GM12878 (cell line): ENCODE results near the gene PARD6A. TPM values are rescaled to one million over a fixed set of nuclear protein-coding genes. Genes with fewer than 3 reads are reported as not detected.

Experiments used
- BCL11A ChIP-seq: IDR thresholded peaks from 2 replicates; pipeline ENCODE4 v1.6.1; 2011; ENCODE audit warnings: low read depth, low read length
- DPF2 ChIP-seq: fragments of 450-650 bp; IDR thresholded peaks from 2 replicates; pipeline ENCODE4 v1.6.1; 2017; ENCODE audit warnings: mild to moderate bottlenecking
- GATAD2B ChIP-seq: fragments of 450-650 bp; conservative IDR thresholded peaks from 2 replicates; pipeline ENCODE4 v1.6.1; 2017; ENCODE audit warnings: low read depth, mild to moderate bottlenecking, moderate library complexity
- IKZF2 ChIP-seq, 2 experiments: fragments of 450-650 bp; IDR thresholded peaks; 2 replicates each; pipeline ENCODE4 v1.6.1; 2017; ENCODE audit warnings: mild to moderate bottlenecking in 2 of 2, moderate library complexity in 2 of 2
- LARP7 ChIP-seq: fragments of 450-650 bp; IDR thresholded peaks from 2 replicates; pipeline ENCODE4 v1.6.1; 2017; ENCODE audit warnings: mild to moderate bottlenecking
- MTA2 ChIP-seq: fragments of 450-650 bp; IDR thresholded peaks from 2 replicates; pipeline ENCODE4 v1.6.1; 2016; ENCODE audit warnings: low read depth, mild to moderate bottlenecking, moderate library complexity
- MXI1 ChIP-seq: fragments of 150-350 bp; IDR thresholded peaks from 2 replicates; pipeline ENCODE4 v1.6.1; 2011; ENCODE audit warnings: low read depth, mild to moderate bottlenecking, inconsistent platforms, low read length, improper control_type of control experiment
- NFYA ChIP-seq: IDR thresholded peaks from 2 replicates; pipeline ENCODE4 v1.6.1; 2011; ENCODE audit warnings: low read depth, mild to moderate bottlenecking, low read length, improper control_type of control experiment, borderline replicate concordance
- NR2C1 ChIP-seq: fragments of 450-650 bp; IDR thresholded peaks from 2 replicates; pipeline ENCODE4 v1.6.1; 2017; ENCODE audit warnings: antibody characterized with exemption, mild to moderate bottlenecking, moderate library complexity
- NR2F1 ChIP-seq: fragments of 450-650 bp; conservative IDR thresholded peaks from 2 replicates; pipeline ENCODE4 v1.6.1; 2017; ENCODE audit warnings: mild to moderate bottlenecking
- PAX5 ChIP-seq: IDR thresholded peaks from 2 replicates; pipeline ENCODE4 v1.6.1; 2011; ENCODE audit warnings: low read depth, low read length, borderline replicate concordance
- RELA ChIP-seq: fragments of 450-650 bp; IDR thresholded peaks from 2 replicates; pipeline ENCODE4 v1.8.0; 2014; ENCODE audit warnings: borderline replicate concordance; ENCODE audit not compliant: partially characterized antibody
- SREBF1 ChIP-seq: IDR thresholded peaks from 2 replicates; pipeline ENCODE4 v1.6.1; 2012; ENCODE audit warnings: mild to moderate bottlenecking, low read length
- TARDBP ChIP-seq: IDR thresholded peaks from 2 replicates; pipeline ENCODE4 v1.6.1; 2016; ENCODE audit warnings: borderline replicate concordance
- TBL1XR1 ChIP-seq: IDR thresholded peaks from 2 replicates; pipeline ENCODE4 v1.6.1; 2012; ENCODE audit warnings: low read depth, low read length, improper control_type of control experiment
- YBX1 ChIP-seq: fragments of 450-650 bp; IDR thresholded peaks from 2 replicates; pipeline ENCODE4 v1.6.1; 2016; ENCODE audit warnings: antibody characterized with exemption
- YY1 ChIP-seq: IDR thresholded peaks from 2 replicates; pipeline ENCODE4 v1.6.1; 2011; ENCODE audit warnings: low read depth, mild to moderate bottlenecking, low read length
- ZNF207 ChIP-seq: fragments of 450-650 bp; IDR thresholded peaks from 2 replicates; pipeline ENCODE4 v1.6.1; 2014; ENCODE audit warnings: antibody characterized with exemption, mild to moderate bottlenecking, borderline replicate concordance
- polyA plus RNA-seq, 11 experiments: library from polyadenylated mRNA; depleted of rRNA in 4 of 11; unstranded in 6 of 11; stranded (reverse) in 5 of 11; fragments of >200 nt; fragmentation: Nextera tagmentation in 4 of 11; fragmentation: Illumina TruSeq in 1 of 11; extraction: Ambion mirVana in 4 of 11; extraction: Trizol in 1 of 11; gene quantifications; 1 replicate in 1 of 11; 2 replicates in 10 of 11; pipeline versions ENCODE4 v1.2.1 to v1.2.3, GENCODE V29; 2011 to 2016; ENCODE audit warnings: inconsistent platforms in 2 of 11, missing spikeins in 2 of 11, low read depth in 1 of 11
- total RNA-seq, 4 experiments: library from RNA; depleted of rRNA in 3 of 4; stranded (reverse); fragments of >200 nt in 3 of 4; fragmentation: Illumina TruSeq in 1 of 4; extraction: Trizol in 1 of 4; gene quantifications; 2 replicates each; pipeline versions ENCODE4 v1.2.1 to v1.2.3, GENCODE V29; 2013 to 2021
- TF ChIP-seq, protein P1 (sequence below): fragments of 450-650 bp; conservative IDR thresholded peaks from 2 replicates; pipeline ENCODE4 v1.6.1; 2017; ENCODE audit warnings: mild to moderate bottlenecking, moderate library complexity
- TF ChIP-seq, protein P2 (sequence below): IDR thresholded peaks from 2 replicates; pipeline ENCODE4 v1.6.1; 2011; ENCODE audit warnings: borderline replicate concordance, low read depth, mild to moderate bottlenecking, moderate library complexity, low read length; ENCODE audit not compliant: insufficient read depth, poor library complexity, severe bottlenecking
- TF ChIP-seq, protein P3 (sequence below): fragments of 450-650 bp; IDR thresholded peaks from 2 replicates; pipeline ENCODE4 v1.6.1; 2017; ENCODE audit warnings: mild to moderate bottlenecking
- TF ChIP-seq, protein P4 (sequence below): fragments of 450-650 bp; IDR thresholded peaks from 2 replicates; pipeline ENCODE4 v1.6.1; 2017; ENCODE audit warnings: borderline replicate concordance
- TF ChIP-seq, protein P5 (sequence below): fragments of 450-650 bp; IDR thresholded peaks from 2 replicates; pipeline ENCODE4 v1.6.1; 2016; ENCODE audit warnings: mild to moderate bottlenecking

Gene PARD6A
- total and polyA plus RNA-seq, 10 of the 15 experiments (the other 5 are each of a cell fraction or from before 2014, with no cell fraction given): 0.42 to 10.1 (median 4.4) TPM

DNA sequence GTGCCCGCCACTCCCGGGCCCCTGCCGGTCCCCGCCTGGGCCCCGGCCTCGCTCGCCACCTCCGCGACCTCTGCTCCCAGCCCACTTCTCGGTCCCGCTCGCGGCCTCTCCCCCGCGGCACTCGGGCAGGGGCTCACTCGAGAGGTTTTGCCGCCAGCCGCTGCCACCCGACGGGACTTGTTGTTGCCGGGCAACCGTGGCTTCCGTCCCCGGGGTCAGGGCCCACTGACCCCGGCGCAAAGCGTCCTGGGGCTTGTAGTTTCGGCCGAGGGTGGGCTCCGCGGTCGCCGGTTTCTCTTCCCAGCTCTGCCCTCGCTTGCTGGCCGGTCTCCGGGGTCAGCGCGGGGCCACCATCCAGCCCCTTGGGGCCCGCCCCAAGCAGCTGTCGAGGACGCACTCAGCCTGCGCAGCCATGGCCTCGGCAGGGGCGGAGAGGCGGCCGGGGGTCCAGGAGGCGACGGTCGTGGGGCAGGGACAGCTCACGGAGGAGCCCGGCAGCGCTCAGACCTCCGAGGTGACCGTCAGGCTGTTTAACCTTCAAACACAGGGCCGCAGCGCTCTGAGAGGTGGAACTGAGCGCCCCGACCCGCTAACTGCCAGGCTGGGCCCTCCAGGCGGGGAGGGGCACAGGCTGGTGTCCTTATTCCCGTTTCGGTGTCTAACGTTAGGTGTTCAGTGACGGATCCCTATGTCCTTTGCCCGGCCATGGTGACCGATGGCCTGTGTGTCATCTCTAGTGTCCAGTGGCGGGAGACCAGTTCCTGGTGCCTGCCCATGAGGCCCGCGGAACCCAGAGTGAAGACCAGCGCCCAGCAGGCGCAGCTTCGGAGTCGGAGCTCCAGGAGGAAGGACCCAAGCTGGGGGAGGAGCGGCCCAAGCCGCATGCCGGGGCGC, 6.0 kb downstream of the PARD6A start, which contains the start of the genes C16orf86 and ENKD1 (continued):
- TF ChIP-seq, protein P1, sequence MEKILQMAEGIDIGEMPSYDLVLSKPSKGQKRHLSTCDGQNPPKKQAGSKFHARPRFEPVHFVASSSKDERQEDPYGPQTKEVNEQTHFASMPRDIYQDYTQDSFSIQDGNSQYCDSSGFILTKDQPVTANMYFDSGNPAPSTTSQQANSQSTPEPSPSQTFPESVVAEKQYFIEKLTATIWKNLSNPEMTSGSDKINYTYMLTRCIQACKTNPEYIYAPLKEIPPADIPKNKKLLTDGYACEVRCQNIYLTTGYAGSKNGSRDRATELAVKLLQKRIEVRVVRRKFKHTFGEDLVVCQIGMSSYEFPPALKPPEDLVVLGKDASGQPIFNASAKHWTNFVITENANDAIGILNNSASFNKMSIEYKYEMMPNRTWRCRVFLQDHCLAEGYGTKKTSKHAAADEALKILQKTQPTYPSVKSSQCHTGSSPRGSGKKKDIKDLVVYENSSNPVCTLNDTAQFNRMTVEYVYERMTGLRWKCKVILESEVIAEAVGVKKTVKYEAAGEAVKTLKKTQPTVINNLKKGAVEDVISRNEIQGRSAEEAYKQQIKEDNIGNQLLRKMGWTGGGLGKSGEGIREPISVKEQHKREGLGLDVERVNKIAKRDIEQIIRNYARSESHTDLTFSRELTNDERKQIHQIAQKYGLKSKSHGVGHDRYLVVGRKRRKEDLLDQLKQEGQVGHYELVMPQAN: peak; percentile 40
- TF ChIP-seq, protein P2, sequence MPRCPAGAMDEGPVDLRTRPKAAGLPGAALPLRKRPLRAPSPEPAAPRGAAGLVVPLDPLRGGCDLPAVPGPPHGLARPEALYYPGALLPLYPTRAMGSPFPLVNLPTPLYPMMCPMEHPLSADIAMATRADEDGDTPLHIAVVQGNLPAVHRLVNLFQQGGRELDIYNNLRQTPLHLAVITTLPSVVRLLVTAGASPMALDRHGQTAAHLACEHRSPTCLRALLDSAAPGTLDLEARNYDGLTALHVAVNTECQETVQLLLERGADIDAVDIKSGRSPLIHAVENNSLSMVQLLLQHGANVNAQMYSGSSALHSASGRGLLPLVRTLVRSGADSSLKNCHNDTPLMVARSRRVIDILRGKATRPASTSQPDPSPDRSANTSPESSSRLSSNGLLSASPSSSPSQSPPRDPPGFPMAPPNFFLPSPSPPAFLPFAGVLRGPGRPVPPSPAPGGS: peak; percentile 20
- TF ChIP-seq NR2C1 (peak; percentile 98), NR2F1 (peak; percentile 97), GATAD2B (0 out of 2 replicates have a peak, but pooled peaks have one; percentile 37), TARDBP (peak; percentile 59; the same call in 1 of the 2 replicates), SREBF1 (peak; percentile 86), MTA2 (peak; percentile 67; the same call in 1 of the 2 replicates), IKZF2 (IDR thresholded peaks at IDR 0.05) (no peak), RELA (peak; percentile 31), DPF2 (peak; percentile 23; the same call in 1 of the 2 replicates), LARP7 (peak; percentile 83; the same call in 1 of the 2 replicates), PAX5 (peak; percentile 87), TBL1XR1 (peak; percentile 92), NFYA (no peak), ZNF207 (peak; percentile 60; the same call in 1 of the 2 replicates), MXI1 (peak; percentile 75), YBX1 (no peak), YY1 (peak; percentile 67; the same call in 1 of the 2 replicates), BCL11A (no peak)
- TF ChIP-seq, protein P3, sequence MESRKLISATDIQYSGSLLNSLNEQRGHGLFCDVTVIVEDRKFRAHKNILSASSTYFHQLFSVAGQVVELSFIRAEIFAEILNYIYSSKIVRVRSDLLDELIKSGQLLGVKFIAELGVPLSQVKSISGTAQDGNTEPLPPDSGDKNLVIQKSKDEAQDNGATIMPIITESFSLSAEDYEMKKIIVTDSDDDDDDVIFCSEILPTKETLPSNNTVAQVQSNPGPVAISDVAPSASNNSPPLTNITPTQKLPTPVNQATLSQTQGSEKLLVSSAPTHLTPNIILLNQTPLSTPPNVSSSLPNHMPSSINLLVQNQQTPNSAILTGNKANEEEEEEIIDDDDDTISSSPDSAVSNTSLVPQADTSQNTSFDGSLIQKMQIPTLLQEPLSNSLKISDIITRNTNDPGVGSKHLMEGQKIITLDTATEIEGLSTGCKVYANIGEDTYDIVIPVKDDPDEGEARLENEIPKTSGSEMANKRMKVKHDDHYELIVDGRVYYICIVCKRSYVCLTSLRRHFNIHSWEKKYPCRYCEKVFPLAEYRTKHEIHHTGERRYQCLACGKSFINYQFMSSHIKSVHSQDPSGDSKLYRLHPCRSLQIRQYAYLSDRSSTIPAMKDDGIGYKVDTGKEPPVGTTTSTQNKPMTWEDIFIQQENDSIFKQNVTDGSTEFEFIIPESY: no peak
- TF ChIP-seq, protein P4, sequence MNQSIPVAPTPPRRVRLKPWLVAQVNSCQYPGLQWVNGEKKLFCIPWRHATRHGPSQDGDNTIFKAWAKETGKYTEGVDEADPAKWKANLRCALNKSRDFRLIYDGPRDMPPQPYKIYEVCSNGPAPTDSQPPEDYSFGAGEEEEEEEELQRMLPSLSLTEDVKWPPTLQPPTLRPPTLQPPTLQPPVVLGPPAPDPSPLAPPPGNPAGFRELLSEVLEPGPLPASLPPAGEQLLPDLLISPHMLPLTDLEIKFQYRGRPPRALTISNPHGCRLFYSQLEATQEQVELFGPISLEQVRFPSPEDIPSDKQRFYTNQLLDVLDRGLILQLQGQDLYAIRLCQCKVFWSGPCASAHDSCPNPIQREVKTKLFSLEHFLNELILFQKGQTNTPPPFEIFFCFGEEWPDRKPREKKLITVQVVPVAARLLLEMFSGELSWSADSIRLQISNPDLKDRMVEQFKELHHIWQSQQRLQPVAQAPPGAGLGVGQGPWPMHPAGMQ: no peak
- TF ChIP-seq, protein P5, sequence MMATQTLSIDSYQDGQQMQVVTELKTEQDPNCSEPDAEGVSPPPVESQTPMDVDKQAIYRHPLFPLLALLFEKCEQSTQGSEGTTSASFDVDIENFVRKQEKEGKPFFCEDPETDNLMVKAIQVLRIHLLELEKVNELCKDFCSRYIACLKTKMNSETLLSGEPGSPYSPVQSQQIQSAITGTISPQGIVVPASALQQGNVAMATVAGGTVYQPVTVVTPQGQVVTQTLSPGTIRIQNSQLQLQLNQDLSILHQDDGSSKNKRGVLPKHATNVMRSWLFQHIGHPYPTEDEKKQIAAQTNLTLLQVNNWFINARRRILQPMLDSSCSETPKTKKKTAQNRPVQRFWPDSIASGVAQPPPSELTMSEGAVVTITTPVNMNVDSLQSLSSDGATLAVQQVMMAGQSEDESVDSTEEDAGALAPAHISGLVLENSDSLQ: 0 out of 2 replicates have a peak, but pooled peaks have one; percentile 13
